GM19239 (cell line): ENCODE measurements around the gene ARID1A.

ENCODE experiments used
- DNase-seq: peaks from one replicate; pipeline ENCODE4 v3.0.0; 2011; ENCODE audit warnings: low spot score; ENCODE audit not compliant: insufficient read length
- FAIRE-seq: peaks from 2 replicates; lab custom pipeline; 2011; peaks lifted over from hg19 to GRCh38; lab: Jason Lieb, UNC

Gene ARID1A

GRCh38 chr1:26750428-26750827 lies 54.6 kb downstream of the ARID1A start:
- FAIRE-seq (no peak), DNase-seq (no peak)

DNA sequence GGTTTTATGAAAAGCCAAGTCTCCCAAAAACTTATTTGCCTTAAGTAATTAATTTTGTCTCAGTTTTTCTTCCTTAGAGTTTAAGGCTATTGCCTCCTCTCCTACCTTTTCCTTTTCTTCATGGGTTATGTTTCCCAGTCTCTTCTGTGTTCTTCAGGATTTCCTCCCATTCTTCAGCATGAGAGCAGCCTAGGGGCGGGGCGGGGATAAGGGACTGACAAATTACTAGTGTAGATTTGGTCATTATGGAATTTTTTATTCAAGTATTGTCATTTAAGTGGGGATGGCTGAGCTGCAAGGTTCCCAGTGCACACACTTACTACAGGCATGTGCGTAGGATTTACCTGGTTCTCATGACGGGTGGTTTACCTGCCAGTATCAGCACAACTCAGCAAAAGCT lies 56.7 kb downstream of the ARID1A start:
- no peak for DNase-seq
- FAIRE-seq, result no peak

GRCh38 chr1:26754086-26754874 lies 58.5 kb downstream of the ARID1A start:
- FAIRE-seq (no peak), DNase-seq (no peak)

- FAIRE-seq (no peak), DNase-seq (no peak)
Measured at GRCh38 chr1:26758358-26758757, 62.5 kb downstream of the ARID1A start.

DNA sequence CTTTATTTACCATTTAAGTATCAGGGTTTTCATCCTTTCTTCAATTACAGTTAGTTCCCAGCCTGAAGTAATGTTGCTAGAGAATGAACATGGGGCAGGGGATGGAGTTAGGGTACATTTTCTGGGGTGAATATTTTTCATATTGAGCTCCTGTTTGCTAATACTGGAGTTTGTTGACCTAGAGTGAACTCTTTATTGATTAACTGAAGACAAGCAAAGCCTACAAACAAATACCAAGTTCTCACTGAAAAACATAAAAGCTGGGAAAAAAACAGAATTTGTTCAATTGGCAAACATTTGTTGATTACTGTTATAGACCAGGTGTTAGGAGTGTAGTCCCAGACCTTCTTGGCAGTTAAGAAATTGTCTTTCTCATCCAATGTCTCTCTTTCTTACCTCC lies 63.7 kb downstream of the ARID1A start:
- FAIRE-seq (no peak), DNase-seq (no peak)

- FAIRE-seq (no peak), DNase-seq (no peak)
Measured at GRCh38 chr1:26761217-26761616, 65.4 kb downstream of the ARID1A start.

DNA sequence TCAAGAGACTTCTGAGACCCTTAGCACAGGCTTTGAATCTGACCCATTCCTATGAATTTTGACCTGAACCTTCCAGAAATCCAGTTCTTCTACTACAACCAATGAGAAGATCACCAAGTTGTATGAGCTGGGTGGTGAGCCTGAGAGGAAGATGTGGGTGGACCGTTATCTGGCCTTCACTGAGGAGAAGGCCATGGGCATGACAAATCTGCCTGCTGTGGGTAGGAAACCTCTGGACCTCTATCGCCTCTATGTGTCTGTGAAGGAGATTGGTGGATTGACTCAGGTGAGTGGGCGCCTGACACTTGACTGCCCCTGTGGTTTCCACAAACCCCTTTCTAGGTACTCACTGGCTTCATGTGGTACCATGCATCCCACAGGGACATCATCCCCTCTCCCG lies 71.9 kb downstream of the ARID1A start:
- DNase-seq (no peak), FAIRE-seq (no peak)

GRCh38 chr1:26768755-26769154 lies 72.9 kb downstream of the ARID1A start:
- DNase-seq (no peak), FAIRE-seq (no peak)

DNA sequence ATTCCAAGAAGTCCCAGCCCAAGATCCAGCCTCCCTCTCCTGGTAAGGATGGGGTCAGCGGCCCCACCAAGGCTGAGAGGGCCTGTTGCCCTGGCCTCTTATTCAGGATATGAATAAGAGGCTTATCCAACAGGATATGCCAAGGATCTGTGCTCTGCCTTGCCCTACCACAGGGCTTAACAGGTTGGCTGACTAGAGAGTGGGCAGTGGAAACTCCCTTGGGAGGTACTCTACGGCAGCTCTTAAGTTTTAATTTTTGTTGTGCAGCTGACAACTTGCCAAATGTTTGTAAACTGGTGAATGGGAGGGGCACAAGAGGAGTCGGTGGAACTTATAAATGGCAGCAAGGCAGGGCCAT lies 75.4 kb downstream of the ARID1A start:
- FAIRE-seq (no peak), DNase-seq (no peak)

GRCh38 chr1:26771643-26772321 lies 76.0 kb downstream of the ARID1A start:
- FAIRE-seq (no peak), DNase-seq (no peak)

DNA sequence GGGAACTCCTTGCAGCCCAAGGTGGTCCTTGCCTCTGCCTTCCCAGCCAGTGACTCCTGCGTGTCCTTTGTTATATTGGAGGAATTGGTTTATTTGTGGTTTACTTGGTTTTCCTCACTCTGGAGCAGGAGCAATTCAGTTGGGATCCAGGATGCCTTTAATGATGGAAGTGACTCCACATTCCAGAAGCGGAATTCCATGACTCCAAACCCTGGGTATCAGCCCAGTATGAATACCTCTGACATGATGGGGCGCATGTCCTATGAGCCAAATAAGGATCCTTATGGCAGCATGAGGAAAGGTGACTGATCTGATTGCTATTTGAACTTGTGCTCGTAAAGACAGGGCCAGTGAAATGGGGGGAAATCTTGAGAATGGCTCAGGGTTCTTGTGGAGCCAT lies 76.9 kb downstream of the ARID1A start:
- FAIRE-seq (no peak), DNase-seq (no peak)

DNA sequence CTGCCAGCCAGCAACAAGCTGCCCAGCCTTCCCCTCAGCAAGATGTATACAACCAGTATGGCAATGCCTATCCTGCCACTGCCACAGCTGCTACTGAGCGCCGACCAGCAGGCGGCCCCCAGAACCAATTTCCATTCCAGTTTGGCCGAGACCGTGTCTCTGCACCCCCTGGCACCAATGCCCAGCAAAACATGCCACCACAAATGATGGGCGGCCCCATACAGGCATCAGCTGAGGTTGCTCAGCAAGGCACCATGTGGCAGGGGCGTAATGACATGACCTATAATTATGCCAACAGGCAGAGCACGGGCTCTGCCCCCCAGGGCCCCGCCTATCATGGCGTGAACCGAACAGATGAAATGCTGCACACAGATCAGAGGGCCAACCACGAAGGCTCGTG lies 78.6 kb downstream of the ARID1A start:
- FAIRE-seq (no peak), DNase-seq (no peak)

GRCh38 chr1:26775666-26776065 lies 79.9 kb downstream of the ARID1A start:
- no peak for DNase-seq
- FAIRE-seq, result no peak

DNA sequence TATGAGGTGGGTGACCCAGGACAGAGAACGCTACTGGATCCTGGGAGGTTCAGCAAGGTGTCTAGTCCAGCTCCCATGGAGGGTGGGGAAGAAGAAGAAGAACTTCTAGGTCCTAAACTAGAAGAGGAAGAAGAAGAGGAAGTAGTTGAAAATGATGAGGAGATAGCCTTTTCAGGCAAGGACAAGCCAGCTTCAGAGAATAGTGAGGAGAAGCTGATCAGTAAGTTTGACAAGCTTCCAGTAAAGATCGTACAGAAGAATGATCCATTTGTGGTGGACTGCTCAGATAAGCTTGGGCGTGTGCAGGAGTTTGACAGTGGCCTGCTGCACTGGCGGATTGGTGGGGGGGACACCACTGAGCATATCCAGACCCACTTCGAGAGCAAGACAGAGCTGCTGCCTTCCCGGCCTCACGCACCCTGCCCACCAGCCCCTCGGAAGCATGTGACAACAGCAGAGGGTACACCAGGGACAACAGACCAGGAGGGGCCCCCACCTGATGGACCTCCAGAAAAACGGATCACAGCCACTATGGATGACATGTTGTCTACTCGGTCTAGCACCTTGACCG lies 83.4 kb downstream of the ARID1A start:
- no peak for DNase-seq
- no peak for FAIRE-seq

DNA sequence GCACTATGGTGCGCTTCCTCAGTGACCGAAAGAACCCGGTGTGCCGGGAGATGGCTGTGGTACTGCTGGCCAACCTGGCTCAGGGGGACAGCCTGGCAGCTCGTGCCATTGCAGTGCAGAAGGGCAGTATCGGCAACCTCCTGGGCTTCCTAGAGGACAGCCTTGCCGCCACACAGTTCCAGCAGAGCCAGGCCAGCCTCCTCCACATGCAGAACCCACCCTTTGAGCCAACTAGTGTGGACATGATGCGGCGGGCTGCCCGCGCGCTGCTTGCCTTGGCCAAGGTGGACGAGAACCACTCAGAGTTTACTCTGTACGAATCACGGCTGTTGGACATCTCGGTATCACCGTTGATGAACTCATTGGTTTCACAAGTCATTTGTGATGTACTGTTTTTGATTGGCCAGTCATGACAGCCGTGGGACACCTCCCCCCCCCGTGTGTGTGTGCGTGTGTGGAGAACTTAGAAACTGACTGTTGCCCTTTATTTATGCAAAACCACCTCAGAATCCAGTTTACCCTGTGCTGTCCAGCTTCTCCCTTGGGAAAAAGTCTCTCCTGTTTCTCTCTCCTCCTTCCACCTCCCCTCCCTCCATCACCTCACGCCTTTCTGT lies 84.6 kb downstream of the ARID1A start:
- no peak for DNase-seq
- FAIRE-seq, result no peak

DNA sequence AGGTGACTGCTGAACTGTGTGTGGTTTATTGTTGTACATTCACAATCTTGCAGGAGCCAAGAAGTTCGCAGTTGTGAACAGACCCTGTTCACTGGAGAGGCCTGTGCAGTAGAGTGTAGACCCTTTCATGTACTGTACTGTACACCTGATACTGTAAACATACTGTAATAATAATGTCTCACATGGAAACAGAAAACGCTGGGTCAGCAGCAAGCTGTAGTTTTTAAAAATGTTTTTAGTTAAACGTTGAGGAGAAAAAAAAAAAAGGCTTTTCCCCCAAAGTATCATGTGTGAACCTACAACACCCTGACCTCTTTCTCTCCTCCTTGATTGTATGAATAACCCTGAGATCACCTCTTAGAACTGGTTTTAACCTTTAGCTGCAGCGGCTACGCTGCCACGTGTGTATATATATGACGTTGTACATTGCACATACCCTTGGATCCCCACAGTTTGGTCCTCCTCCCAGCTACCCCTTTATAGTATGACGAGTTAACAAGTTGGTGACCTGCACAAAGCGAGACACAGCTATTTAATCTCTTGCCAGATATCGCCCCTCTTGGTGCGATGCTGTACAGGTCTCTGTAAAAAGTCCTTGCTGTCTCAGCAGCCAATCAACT lies 85.5 kb downstream of the ARID1A start:
- FAIRE-seq, result no peak
- no peak for DNase-seq

GRCh38 chr1:26782521-26783212 lies 86.9 kb downstream of the ARID1A start:
- FAIRE-seq (no peak), DNase-seq (no peak)

DNA sequence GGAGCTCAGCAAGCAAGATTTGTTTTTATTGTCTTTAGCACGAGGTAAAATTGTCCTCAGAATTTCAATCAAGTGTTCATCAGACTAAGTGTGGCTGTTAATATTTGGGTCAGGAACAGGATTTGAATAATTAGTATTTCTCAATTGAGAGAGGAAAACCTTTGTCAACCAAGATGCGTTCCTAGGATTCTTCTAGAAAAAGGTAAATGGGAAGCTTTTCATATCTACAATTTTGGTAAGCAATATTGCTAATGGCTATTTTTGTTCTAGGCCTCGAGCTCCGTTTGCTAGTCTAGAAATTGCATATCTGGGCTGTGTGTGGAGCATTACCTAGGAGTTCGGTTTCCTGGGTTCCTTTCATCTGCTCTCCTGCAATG lies 87.8 kb downstream of the ARID1A start:
- DNase-seq (no peak), FAIRE-seq (no peak)

- FAIRE-seq, result no peak
Measured at GRCh38 chr1:26784023-26784871, 88.4 kb downstream of the ARID1A start.

More at GRCh38 chr1:26784023-26784871, 88.4 kb downstream of the ARID1A start:
- DNase-seq, result no peak
